NCI-H1417 (cell line): ENCODE measurements around the gene FHIP2A.
"Not testable (repeated sequence)": the region's sequence is repeated elsewhere in the genome, so short reads cannot be mapped to it uniquely, and the experiment has no call there.

Experiments
- DNase-seq, 3 experiments: peaks; one replicate each; lab custom pipeline; 2025; lab: John Stamatoyannopoulos, UW

Gene FHIP2A

DNA sequence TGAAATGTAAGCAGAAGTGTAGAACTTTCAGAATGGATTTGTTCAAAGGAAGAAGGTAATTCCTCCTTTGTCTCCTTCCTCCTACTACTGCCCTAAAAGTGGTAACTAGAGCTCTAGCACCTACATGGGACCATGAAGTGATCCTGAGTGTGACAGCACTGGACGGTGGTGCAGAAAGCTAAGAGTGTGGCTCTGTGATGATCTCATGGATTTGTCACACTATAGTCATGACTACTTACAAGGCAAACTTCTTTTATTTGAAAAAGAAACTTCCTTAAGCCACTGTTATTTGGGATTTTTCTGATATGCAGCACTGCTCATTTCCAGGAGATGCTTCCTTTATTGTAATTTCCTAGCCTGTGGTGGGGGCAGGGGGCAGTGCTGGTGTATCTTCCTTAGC, 5.8 kb upstream of the FHIP2A start:
- DNase-seq, result no peak

DNA sequence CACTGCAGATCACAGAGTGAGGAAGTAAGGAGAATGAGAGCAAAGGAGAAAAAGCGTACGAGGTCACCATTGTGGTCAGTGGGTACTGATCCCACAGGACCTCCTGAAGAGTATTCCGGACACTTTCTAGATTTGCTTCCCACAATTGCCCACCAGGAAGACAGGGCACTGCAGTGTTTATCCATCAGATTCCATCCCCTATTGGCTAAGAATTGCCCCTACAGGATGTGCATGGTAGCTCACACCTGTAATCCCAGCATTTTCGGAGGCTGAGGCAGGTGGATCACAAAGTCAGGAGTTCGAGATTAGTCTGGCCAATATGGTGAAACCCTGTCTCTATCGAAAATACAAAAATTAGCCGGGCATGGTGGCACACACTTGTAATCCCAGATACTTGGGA, 5.3 kb upstream of the FHIP2A start:
- no peak for DNase-seq

DNA sequence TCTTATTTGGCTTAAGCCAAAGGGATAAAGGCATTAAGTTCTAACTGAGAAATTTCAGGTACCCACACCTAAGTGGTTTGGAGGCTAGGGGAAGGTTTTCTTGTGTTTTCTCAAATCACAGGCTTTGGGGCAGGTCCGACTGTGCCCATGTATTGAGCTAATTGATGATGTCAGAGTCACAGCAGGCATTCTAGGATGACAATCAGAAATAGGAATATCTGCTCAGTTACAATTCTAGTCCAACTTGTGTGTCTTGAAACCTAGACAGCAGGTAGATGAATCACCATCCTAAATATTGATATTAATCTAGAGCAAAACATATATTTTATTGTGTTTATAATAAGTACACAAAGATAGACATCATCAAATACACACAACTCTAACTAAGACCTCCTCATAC, 2.3 kb upstream of the FHIP2A start:
- no peak for DNase-seq

DNA sequence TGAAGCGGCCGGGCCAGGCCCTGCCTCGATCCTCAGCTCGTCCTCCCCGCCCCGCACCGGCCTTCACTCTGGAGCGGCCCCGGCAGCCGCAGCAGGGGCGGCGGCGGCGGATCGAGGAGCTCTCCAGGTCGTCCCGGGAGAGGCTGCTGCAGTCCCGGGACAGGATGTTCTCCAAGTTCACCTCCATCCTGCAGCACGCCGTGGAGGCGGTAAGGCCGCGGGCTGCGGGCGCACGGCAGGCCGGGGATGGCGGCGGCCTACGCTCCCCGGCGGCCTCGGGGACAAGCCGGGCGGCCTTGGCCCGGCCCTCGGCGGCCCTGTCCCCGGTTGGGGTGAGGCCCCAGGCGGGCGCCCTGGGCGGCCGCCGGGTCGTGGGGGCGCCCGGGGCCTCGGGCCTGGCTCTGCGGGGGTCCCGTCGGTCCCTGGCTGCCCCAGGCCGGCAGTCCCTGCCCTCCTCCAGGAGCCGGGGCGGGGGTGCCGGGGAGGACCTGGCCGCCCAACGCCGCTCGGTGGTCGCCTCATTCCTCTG, 399 bp downstream of the FHIP2A start:
- peak; percentile 15 to 78 (median 74) for DNase-seq

DNA sequence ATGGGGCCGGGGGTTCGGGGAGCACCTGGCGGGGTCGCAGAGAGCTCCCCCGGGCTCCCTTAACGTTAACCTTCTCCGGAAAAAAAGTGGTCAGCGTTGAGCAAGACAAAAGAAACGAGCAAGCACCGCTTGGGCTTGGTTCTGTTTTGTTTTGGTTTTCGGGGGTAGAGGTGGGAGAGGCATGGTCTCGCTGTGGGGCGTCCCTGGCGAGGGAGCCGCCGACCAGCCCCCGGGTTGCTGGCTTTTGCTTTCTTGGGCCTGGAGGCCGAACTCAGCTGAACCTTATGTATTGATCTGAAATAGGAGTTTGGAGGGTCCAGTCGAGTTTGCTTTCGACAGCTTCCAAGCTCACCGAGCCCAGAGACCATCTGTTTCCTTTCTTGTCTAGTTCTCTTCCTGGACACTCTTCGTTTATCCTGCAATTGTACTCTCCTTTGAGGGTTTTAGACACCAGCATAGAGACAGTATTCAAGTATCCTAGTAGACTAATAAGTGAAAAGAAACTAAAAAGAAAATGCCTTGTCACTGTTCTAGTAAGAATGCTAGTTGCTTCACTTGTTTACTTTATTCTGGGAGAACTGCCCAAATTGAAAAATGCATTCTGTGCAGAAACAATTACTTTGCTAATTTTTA, 980 bp downstream of the FHIP2A start:
- DNase-seq, result peak; percentile 14 to 59 (median 53)

DNA sequence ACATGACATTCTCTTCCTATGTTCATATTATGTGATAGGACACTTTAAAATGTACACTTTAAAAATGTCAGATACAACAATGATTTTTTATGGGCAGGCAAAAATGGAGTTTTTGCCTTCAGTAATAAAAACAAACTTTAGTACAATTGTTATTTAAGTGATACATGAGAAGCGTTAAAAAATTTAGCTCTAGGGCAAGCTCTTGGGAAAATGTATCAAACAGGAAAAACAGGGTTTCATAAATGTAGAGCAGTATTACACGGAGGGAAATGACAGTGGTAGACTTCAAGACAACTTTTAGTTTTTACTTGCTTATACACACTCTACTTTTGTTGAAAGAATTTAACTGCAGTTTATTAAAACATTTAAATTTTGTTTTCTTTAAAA, 1.5 kb downstream of the FHIP2A start:
- DNase-seq, result peak in 1 of 3 experiments; percentile 43

DNA sequence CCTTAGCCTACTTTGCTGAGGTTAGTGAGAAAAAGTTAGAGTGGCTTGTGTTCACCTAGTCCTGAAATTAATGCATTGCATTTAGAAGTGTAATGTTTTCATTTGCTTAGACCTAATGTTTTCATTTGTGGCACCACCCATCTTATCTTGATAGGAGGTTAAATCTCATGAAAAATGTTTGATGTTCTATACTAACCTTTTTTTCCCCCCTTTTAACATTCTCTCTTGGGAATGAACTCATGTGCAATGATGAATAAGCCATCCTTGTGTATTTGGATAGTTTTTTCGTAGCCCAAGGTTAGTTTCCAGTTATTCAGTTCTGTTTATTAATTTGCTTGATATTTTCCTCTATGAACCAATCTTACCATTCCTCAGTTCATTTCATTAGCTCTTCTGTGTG, 2.8 kb downstream of the FHIP2A start:
- DNase-seq, result no peak

DNA sequence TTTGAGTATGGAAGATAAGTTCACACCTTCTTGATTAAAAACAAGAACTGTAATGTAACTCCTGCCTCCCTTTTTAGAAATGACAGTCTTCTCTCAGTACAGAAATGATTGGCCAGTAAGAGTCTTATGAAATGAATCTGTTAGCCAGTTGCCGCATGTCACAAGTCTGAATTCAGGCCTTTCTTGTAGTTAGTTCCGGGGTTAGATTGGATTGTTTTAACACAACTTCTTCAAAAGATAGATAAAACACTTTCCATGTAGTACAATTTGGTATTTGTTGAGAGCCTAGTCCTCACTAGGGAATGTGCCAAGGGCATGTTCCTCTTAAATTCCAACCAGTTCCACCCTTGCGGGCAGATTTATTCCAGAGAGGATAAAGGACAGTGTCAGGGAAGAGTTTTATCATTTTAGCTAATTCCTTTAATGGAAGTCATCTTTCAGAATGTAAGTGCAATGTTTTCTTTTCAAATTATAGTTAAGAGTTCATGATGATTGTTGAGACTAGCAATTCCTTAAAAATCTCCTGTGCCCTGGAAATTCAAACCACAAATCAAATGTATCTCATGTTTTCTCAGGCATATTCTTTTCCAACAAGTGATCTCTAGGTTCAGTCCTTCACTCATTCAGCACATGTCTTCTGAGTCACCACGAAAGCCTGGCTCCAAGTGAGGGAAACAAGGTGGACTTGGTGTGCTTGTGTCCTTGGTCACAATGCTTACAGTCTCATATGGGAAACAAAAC, 4.1 kb downstream of the FHIP2A start:
- DNase-seq, result no peak

DNA sequence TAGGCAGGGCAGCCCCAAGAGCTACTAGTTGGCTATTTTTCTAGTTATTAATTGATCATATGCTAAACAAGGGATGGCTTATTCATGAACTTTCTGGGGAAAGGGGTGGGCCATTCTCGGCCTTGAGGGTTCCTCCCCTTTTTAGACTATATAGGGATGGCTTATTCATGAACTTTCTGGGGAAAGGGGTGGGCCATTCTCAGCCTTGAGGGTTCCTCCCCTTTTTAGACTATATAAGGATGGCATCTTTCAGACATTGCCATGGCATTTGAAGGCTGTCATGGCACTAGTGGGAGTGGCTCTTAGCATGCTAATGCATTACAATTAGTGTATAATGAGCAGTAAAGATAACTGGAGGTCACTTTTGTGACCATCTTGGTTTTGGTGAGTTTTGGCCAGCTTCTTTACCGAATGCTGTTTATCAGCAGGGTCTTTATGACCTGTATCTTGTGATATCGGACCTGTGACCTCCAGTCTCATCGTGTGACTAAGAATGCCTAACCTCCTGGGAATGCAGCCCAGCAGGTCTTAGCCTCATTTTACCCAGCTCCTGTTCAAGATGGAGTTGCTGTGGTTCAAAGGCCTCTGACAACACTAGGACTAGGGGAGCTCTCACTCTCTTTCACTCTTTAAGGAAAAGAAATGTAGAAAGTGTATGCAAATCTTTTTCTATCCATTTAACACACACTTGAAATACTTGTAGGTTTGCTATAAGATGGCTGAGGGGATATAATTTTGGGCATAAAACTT, 7.8 kb downstream of the FHIP2A start:
- no peak for DNase-seq

DNA sequence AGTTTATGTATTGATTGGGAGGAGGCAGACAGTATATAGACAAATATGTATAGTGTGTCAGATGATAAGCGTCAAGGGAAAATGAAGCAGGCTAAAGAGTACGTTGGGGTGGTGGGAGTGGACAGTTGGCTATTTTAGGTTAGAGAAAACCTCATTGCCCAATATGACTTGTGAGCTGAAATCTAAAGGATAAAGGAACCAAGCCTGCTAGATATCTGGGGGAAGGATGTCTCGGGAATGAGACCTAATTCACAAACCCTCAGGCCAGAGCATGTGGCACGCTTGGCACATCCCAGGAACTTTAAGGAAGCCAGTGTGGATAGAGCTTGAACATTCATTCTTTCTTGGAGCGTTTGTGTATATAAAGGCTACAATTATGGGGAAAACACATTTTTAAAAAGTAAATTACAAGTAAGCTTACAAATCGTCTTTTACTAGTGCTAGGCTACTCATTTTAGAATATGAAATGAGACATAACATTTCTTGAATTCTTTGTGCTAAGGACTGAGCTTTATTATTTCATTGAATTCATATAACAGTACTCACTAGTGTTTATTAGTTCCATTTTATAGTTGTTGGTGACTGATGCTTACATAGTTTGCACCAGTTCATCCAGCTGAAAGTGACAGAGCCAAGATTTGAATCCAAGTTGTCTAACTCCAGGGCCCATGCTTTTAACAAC, 9.7 kb downstream of the FHIP2A start:
- no peak for DNase-seq

DNA sequence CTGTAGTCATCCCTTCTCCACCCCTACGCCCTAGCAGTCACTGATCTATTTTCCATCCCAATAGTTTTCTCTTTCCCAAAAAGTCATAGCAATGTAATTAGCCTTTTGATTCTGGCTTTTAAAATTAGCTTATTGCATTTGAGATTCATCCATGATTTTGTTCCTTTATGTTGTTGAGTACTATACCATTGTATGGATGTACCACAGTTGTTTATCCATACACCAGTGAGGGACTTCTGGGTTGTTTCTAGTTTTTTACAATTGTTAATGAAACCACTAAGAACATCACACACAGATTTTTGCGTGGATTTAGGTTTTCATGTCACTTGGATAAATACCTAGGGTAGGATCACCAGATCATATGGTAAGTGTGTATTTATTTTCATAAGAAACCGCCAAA, 16.1 kb downstream of the FHIP2A start:
- DNase-seq, result no peak

DNA sequence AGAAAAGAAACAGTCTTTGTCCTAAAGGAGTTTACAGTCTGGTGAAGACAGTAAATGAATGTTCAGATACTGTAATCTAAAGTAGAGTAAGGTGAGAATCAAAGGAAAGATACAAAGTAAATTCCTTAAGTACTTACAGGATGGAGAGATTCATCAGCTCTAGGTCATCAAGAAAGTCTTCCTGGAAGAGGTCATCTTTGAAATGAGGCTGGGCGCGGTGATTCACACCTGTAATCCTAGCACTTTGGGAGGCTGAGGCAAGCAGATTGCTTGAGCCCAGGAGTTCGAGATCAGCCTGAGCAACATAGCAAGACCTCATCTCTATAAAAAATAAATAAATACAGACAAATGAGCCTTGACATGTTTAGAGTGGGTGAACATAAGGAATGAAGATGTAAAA, 18.3 kb downstream of the FHIP2A start:
- no peak for DNase-seq

DNA sequence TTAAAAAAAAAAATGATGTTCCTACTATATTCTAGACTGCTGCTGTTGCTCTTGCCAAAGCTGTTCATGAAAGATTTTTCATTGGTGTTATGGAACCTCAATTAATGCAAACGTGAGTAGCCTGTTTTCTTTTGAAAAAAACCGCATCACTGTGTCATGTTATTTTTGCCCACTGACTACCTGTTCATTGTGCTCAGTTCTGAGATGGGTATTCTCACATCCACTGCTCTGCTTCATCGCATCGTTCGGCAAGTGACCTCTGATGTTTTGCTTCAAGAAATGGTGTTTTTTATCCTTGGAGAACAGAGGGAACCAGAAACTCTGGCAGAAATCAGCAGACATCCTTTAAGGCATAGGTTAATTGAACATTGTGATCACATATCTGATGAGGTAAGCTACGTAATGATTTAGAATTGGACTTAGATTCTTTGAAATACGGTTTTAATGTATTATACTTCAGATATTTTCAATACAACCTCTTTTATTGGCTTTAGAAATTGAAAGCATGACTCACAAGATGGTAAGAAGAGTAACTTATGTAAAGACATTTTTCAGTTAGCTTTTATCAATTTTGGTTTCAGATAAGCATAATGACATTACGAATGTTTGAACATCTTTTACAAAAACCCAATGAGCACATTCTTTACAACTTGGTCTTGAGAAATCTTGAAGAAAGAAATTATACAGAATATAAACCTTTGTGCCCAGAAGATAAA, 24.6 kb downstream of the FHIP2A start:
- no peak for DNase-seq

DNA sequence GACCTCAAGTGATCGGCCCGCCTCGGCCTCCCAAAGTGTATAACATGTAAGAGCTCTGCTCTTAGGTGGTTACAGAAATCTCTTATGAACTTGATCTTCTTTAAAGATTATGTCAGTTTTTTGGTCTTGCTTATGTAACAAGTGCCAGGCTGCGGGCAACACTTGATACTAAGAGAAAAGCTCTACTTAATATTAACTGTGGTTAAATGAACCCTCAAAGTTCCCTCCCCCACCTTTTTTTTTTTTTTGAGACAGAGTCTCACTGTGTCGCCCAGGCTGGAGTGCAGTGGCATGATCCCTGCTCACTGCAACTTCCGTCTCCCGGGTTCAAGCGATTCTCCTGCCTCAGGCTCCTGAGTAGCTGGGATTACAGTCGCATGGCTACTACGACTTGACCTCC, 25.9 kb downstream of the FHIP2A start:
- DNase-seq, result not testable (repeated sequence)

DNA sequence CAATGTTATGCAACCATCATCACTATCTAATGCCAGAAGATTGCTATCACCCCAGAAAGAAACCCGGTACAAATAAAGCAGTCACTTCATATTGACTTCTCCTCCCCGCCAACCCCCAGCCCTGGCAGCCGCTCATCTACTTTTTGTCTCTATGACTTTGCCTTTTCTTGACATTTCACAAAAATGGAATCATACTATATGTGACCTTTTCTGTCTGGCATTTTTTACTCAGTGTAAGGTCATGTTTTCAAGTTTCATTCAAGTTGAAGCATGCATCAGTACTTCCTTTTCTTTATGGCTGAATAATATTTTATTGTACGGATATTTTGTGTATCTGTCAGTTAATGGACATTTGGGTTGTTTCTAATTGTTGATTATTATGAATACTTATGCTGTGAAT, 28.1 kb downstream of the FHIP2A start:
- DNase-seq, result no peak

DNA sequence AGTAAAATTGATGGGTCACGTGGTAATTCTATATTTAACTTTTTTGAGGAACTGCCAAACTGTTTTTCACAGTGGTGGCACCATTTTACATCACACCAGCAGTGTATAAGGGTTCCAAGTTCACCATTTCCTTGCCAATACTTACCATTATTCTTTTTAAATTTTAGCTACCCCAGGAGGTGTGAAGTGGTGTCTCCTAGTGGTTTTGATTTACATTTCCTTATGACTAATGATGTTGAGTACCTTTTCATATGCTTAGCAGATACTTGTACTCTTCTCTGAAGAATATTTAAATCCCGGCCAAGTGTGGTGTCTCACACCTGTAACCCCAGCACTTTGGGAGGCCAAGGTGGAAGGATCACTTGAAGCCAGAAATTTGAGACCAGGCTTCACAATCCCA, 28.5 kb downstream of the FHIP2A start:
- no peak for DNase-seq

DNA sequence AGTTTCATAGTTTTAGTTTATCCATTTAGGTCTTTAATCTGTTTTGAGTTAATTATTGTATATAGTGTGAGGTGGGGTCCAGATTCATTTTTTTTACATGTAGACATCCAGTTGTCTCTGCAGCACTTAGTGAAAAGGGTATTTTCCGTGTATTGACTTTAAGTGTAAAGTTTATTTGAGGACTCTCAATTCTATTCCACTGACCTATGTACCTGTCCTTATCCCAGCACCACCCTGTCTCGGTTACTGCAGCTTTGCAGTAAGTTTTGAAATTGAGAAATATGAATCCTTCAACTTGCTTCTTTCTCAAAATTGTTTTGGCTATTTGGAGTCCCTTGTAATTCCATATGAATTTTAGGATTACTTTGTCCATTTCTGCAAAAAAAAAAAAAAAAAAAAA, 29.8 kb downstream of the FHIP2A start:
- DNase-seq, result no peak

DNA sequence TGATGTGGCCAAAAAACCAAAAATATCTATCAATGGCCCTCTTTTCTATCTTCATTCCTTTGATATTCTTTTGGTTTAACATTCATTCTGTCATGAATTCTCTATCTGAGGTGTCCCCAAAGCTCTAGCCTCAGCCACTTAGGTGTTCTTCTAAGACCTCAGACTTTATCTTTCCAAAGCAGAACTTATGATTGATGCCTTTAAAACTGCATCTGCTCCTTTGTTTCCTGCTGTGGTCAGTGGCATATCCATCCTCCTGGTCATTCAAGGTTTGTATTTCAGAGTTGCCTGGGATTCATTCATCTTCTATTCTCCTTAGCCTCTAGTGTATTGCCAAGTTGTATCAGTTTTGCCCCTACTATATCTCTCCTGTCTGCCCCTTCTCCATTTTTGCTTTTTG, 30.6 kb downstream of the FHIP2A start:
- no peak for DNase-seq

DNA sequence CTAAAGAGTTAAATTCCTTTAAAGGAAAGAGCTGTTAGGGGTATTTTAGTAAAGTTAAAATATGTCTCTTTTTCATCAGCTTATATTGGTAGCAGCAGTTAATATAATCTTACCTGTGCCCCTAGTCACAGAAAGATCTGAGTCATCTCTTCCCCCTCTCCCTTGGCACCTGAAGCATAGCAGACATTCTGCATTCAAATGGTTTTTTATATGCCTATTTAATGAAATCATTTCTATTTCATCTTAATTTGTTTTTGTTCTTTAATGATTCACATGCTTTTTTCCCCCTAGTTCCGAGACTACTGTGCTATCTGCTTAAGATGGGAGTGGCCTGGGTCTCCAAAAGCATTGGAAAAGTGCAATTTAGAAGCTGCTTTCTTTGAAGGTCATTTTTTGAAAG, 33.3 kb downstream of the FHIP2A start:
- no peak for DNase-seq

DNA sequence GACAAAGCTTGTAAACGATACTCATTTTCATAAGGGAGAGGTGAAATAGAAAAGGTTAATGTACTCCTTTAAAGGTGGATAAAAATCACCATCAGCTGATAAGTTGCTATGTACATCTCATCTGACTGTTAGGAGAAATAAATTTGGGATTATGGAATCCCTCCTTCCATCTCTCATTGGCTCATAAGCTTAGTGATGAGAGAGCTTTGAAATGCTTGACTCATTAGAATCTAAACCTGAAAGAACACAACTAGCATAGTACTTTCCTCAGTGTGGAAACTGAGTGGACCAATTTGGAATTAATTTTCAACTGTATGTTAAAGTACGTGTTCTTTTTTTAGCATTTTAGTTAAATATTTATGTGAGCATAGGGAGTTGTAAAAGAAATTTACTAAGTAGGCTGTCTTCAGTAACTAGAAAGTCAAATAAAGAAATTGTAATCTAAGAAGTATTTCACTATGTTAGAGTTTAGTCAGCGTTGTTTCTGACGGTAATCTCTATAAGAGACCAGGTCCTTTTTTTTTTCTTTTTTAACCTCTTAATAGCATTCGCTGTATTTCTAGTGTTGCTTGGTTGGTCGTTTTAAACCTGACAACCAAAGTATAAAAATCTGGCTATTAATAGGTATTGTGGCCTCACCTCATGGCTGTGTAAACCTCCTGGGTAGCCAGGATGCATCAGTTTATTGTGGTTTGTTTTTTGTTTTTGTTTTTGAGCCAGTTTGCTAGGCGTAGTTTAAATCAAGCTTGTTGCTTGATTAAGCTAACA, 34.4 kb downstream of the FHIP2A start:
- DNase-seq, result no peak
